Dermis blood vessel endothelial cell (primary cell): ENCODE data around the gene DUSP9. TPM values are rescaled to one million over a fixed set of nuclear protein-coding genes. Genes with fewer than 3 reads are reported as not detected.
"Not testable (repeated sequence)": the region's sequence is repeated elsewhere in the genome, so short reads cannot be mapped to it uniquely, and the experiment has no call there.

Source experiments
- DNase-seq: peaks from one replicate; pipeline ENCODE4 v3.0.0; 2010
- total RNA-seq: library from RNA; depleted of rRNA; stranded (reverse); fragments of >200 nt; gene quantifications from 2 replicates; pipeline ENCODE4 v1.2.3, GENCODE V29; 2014

The DUSP9 gene
- 0.05 and 0.17 TPM in 2 replicates for total RNA-seq

DNA sequence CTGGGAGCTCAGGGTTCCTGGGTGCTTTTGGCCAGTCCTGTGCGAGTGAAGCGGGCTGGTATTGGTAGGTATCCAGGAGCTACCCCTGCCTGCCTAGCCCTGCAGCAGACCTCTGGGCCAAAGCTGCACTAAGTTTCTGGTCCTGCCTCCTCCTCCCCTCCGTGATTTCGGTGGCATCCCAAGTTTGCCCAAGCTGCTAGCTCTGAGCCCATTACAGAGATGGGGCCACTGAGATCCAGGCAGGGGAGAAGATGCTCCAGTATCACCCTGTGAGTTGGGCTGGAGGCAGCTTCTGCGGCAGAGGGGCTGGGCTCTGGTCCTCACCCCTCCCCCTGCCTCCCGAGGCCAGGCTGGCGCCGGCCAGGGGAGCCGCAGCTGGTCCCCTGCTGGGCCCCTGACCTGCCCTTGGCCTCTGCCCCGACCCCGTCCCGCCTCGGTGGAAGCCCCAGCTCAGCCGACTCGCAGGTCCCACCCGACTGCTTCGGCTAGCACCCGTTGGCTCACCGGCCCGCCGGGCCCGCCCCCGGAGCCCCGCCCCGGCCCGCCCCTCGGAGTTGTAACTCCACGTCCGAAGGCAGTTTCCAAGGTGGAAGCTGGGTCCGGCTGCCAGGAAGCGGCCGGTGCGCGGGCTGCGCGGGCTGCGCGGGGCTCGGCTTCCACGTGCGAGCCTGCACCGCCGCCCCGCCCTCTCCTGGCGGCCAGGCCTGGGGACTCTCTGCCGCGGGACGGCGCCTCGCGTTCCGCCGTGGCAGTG is at the start of gene DUSP9:
TSS of gene DUSP9 (plus strand) at position 584 of the 754 bp plus-strand sequence. CDS start 751 bp downstream, outside the sequence.
- peak; percentile 36 for DNase-seq

- peak; percentile 37 for DNase-seq
Observed at GRCh38 chrX:153598541-153599191, 48.3 kb upstream of the DUSP9 start, which contains the start of gene CCNQ. Gene CCNQ (minus strand): TSS chrX:153599139. CDS start chrX:153599073, 66 bp downstream.

GRCh38 chrX:153599192-153600031 is 47.6 kb upstream of the DUSP9 start:
- DNase-seq = peak; percentile 90

DNA sequence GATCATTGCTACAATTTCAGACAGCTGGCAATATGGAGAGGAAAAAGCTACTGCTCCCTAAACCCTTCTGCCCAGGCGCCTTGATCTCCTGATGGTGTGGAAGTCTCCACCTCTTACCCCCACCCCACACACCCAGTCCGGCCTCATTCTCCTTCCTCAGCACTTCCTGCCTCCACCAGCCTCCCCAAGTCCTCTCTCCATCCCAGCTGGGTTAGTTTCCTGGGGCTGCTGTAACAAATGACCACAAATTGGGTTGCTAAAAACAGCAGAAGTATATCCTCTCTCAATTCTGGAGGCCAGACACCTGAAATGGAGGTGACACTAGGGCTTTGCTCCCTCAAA is 47.0 kb upstream of the DUSP9 start:
- no peak for DNase-seq

DNA sequence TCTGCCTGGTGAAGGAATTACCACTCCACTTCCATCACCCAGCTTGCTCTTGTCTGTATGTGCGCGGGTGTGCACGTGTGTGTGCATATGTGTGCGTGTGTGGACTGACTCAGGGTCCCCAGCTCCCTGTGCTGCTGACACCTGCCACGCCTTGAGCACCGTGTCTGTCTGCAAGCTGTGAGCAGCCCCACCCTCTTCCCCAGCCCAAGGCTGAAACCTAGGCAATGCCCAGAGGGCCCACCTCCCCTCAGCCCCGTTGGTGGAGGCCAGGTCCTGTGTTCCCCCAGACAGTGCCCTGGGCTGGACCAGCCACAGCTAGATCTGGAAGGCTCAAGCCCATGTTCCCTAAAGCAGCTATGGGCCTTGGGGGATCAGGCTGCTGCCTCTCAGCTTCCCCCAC is 46.1 kb upstream of the DUSP9 start:
- DNase-seq = no peak

DNA sequence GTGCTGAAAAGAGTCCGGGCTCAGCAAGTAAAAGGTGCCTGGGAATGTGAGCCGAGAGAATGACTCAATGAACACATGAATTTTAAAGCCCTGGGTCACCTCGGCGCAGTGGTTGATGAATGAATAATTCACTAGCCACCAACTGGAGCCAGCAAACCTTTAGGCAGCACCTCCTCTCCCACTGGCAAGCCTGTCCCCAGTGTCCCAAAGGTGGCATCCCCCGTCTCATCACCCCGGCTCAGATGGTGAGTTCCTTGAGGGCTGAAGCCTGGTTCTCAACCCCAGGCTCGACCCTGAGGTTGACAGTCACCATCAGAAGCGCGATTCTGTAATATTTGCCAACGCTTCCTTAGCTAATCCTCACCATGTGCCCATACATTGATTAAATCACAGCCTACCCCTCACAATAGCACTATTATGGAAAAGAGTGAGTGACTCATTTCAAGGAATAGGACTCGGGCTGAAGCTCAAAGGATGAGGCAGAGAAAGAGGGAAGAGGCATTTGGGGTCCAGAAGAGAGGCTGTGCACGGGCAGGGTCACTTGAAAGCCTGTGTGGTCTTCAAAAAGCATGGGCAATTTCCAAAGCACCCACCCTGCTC is 45.4 kb upstream of the DUSP9 start:
- no peak for DNase-seq

DNA sequence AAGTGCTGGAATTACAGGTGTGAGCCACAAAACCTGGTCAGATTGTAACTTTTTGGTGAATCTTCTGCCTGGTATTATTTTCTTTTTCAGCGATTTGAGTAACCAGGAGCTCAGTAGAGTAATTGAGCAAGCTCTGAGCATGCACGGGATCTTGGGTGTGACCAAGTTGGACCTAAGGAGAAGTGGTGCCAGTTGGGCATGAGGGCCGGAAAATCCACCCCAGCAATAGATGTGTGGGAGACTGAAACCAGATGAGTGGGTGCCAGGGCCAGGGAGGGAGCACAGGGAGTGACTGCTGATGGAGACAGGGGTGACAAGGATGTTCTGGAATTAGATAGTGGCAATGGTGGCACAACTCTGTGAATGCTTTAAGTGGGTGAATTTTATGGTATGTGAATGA is 44.4 kb upstream of the DUSP9 start:
- DNase-seq = no peak

DNA sequence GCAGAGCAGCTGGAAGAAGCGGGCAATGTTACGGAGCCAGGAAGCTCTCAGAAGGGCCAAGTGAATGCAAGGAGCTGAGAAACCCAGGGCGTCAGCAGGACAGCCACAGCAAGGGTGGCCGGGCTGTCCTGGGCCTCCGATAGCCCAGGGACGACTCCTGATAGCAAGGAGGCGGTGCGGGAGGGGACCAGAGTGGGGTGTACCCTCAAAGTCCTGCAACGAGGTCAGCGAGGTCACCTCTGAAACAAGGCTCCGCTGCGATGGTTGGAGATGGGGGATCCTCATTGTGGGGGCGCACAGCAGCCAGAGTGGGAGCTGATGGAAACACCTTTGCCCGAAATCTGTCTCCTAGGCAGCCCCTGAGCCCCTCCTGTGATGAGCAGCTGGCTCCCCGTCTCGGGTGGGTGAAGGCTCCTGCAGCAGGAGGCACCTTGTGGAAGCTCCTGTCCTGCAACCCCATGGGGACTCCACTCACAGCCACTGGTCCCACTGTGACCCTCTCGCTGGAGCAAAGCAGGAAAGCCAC is 43.8 kb upstream of the DUSP9 start:
- DNase-seq = no peak

DNA sequence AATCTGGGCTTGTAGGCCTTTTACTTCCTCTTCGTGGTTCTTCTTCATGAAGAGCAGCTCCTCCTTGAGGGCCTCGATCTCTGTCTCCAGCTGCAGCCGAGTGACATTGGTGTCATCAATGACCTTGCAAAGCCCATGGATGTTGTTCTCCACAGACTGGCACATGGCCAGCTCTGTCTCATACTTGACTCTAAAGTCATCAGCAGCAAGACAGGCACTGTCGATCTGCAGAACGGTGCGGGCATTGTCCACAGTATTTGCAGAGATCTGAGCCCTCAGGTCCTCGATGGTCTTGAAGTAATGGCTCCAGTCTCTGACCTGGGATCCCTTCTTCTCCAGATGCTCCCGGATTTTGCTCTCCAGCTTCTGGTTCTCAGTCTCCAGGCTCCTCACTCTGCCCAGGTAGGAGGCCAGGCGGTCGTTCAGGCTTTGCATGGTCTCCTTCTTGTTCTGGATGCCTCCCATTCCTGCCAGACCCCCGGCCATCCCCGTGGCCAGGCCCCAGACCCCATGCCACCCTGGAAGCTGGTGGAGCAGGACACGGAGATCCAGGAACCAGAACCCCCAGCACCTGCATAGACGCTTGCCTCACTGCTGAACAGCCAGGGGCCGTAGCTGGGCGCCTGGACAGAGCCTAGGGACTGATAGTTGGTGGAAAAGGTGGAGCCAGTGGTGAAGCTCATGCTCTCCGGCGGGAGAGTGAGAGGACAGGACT is 42.2 kb upstream of the DUSP9 start:
- DNase-seq = not testable (repeated sequence)

- DNase-seq = no peak
Observed at GRCh38 chrX:153606503-153606902, 40.5 kb upstream of the DUSP9 start.

GRCh38 chrX:153608376-153608775 is 38.6 kb upstream of the DUSP9 start:
- DNase-seq = no peak

- no peak for DNase-seq
Observed at GRCh38 chrX:153608806-153609205, 38.2 kb upstream of the DUSP9 start.

DNA sequence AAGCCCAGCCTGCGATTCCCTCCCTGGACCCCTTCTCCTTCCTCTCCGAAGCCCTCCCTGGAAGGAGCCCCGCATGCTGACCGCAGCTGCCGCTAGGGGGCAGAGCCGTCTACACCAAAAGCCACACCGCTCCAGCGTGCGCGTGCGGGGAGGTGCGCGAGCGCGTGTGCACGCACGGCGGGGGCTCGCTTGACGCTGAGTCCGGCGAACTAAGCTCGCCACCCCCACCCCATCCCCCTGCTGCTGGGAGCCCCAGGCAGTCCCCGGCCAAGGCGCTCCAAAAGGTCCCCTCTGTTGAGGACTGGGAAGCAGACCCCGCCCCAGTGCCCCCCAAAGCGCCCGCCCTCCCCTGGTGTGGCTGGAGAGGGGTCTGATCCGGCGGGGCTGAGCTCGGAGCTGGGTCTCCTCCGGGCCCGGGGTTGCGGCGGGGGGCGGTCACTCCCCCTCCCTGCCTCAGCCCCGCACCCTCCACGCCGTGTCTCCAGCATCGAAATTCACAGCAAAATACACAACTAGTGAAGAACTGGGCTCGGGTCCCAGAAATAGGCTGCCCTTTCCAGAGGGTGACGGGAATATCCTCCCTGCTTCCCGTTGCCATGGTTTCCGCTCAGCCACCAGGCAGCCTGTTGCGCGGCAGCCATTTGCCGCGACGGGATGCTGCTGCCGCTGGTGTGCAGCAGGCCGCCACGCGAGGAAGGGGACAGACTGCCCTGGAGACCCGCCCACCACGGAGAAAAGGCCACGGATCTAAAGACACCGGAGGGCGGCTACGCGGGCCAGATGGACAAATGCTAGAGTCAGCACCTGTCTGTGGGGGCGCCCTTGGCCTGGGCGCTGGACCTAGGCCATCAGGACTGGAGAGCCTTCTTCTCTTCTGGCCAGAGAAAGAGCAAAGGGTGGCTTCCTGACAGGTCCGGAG is 36.8 kb upstream of the DUSP9 start:
- DNase-seq = peak; percentile 83

DNA sequence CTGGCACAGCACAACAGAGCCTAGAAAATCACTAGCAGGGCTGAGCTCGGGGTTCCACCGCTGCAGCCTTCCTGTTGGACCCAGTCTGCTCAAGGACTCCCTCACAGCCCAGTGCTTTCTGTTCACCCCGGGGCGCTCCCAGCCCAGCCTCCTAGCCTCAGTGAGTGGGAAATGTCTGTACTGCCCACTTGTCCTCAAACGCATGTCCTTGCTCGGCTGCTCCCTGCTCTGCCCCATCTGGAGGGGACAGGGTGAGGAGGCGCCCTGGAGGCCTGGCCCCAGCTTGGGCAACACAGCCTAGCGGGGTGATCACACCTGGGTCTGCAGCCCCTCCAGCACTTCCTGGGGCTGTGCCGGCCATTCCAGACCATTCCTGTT is 36.2 kb upstream of the DUSP9 start:
- DNase-seq = no peak

- no peak for DNase-seq
Observed at GRCh38 chrX:153611298-153612095, 35.5 kb upstream of the DUSP9 start.

DNA sequence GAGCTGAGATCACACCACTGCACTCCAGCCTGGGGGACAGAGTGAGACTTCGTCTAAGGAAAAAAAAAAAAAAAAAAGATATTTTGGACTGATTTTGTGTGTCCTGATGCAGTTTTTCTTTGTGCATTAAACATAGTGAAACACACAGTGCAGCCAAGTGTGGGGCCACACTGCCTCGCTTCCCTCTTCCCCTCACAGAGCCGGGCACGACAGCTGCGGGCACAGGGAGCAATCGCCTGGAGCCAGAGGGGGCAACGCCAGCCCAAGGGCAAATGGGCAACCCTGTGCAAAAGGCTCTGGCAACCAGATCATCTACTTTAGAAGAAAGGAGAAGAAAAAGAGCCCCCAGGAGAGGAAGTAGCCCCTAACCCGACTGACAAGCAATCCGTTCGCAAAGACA is 34.6 kb upstream of the DUSP9 start:
- no peak for DNase-seq

- no peak for DNase-seq
Observed at GRCh38 chrX:153614818-153615217, 32.2 kb upstream of the DUSP9 start.

DNA sequence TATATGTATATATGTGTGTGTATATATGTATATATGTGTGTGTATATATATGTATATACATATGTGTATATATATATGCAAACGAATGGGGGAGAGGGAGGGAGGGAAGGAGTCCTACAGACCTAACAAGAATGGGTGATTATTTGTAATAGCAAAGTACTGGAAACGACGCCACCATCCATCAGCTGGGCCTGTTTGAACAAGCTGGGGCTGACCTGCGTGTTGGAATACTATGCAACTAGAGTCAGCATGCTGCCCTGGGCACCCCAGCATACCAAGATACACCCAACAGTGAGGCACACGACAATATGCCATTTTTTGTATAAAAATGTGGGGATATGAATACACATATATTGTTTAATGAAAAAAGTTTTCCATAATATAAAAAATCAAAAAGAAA is 26.4 kb upstream of the DUSP9 start:
- no peak for DNase-seq

DNA sequence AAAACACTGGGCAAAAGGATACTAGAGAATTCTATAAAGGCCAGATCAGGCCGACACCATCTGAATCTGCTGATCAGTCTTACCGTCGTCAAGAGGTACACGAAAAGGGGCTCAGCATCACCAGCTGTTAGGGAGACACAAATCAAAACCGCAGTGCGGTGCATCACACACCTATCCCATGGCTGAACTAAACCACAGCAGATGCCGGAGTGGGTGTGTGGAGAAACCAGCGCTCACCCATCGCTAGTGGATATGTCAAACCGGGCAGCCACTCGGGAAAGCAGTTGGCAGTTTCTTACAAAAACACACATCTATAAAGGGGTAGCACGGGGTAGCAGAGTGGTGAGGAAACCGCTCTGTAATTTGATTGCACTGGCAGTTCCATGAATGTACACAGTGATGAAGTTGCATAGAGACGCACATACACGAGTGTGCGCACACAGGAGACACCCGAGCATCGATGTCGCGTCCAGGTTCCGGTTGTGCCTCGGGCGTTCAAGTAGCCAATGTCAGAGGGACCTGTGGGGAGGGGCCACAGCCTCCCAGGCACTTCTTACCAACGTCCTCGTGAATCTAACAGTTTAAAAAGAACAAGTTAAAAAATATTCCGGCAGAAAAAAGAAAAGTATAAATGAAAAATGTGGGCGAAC is 24.9 kb upstream of the DUSP9 start:
- DNase-seq = no peak
